Pulmonary artery endothelial cell (primary cell): ENCODE measurements around the gene IL1RL2. TPM values are rescaled to one million over a fixed set of nuclear protein-coding genes. Genes with fewer than 3 reads are reported as not detected.
A peak's percentile ranks its signal among the peaks of the same experiment; 100 is the strongest.

Source experiments
- DNase-seq: peaks from one replicate; pipeline ENCODE4 v3.0.0-alpha.2; 2011; ENCODE audit warnings: low read depth, low spot score
- total RNA-seq: library from RNA; depleted of rRNA; stranded (reverse); fragments of >200 nt; gene quantifications from 2 replicates; pipeline ENCODE4 v1.2.3, GENCODE V29; 2014

The IL1RL2 gene
- total RNA-seq, 1 donor from 2014 or later: 0.20 TPM

GRCh38 chr2:102238778-102239177, 52.0 kb downstream of the IL1RL2 start:
- DNase-seq: no peak

GRCh38 chr2:102239344-102239743, 52.5 kb downstream of the IL1RL2 start:
- no peak for DNase-seq

- peak; percentile 79 for DNase-seq
Measured at GRCh38 chr2:102240640-102241370, 54.0 kb downstream of the IL1RL2 start.

GRCh38 chr2:102241616-102242305, 54.9 kb downstream of the IL1RL2 start:
- no peak for DNase-seq

GRCh38 chr2:102245266-102246151, 58.7 kb downstream of the IL1RL2 start:
- DNase-seq: no peak

GRCh38 chr2:102250278-102250821, 63.5 kb downstream of the IL1RL2 start:
- DNase-seq: no peak

GRCh38 chr2:102251042-102251848, 64.4 kb downstream of the IL1RL2 start:
- no peak for DNase-seq

GRCh38 chr2:102251849-102252203, 65.0 kb downstream of the IL1RL2 start:
- DNase-seq: no peak

- DNase-seq: no peak
Measured at GRCh38 chr2:102252236-102252635, 65.4 kb downstream of the IL1RL2 start.

GRCh38 chr2:102253140-102253752, 66.4 kb downstream of the IL1RL2 start:
- DNase-seq: no peak

- no peak for DNase-seq
Measured at GRCh38 chr2:102253753-102254150, 66.9 kb downstream of the IL1RL2 start.

- no peak for DNase-seq
Measured at GRCh38 chr2:102256276-102256675, 69.5 kb downstream of the IL1RL2 start.

GRCh38 chr2:102256874-102257462, 70.1 kb downstream of the IL1RL2 start:
- no peak for DNase-seq

GRCh38 chr2:102258025-102258385, 71.2 kb downstream of the IL1RL2 start:
- no peak for DNase-seq

GRCh38 chr2:102258386-102259074, 71.7 kb downstream of the IL1RL2 start:
- peak; percentile 48 for DNase-seq

- no peak for DNase-seq
Measured at GRCh38 chr2:102261467-102262135, 74.8 kb downstream of the IL1RL2 start.

GRCh38 chr2:102262216-102263129, 75.7 kb downstream of the IL1RL2 start:
- DNase-seq: no peak

GRCh38 chr2:102264952-102265351, 78.1 kb downstream of the IL1RL2 start:
- no peak for DNase-seq
